Stimulated activated CD4-positive, alpha-beta T cell treated with anti-CD3 and anti-CD28 coated beads, Interleukin-1b, Interleukin-23, amount 100 ng/mL, for 24 hours (primary cell): ENCODE data around the gene PNMA1.
A peak's percentile ranks its signal among the peaks of the same experiment; 100 is the strongest.

Source experiments
- DNase-seq, 4 experiments: peaks; one replicate each; pipeline ENCODE4 v3.0.0-alpha.2; 2020; ENCODE audit warnings: low read depth in 4 of 4, low spot score in 1 of 4

The PNMA1 gene

GRCh38 chr14:73713803-73714655 lies at the start of gene PNMA1:
Gene PNMA1 (minus strand): TSS chr14:73714384. CDS start chr14:73713639, 745 bp downstream.
- DNase-seq = peak; percentile 72 to 87 (median 76)

GRCh38 chr14:73763396-73763795 lies 49.2 kb upstream of the PNMA1 start:
- DNase-seq = no peak

- DNase-seq = no peak
Observed at GRCh38 chr14:73762375-73762822, 48.2 kb upstream of the PNMA1 start.

- no peak for DNase-seq
Observed at GRCh38 chr14:73761618-73762355, 47.6 kb upstream of the PNMA1 start.

- DNase-seq = no peak
Observed at GRCh38 chr14:73760598-73761586, 46.7 kb upstream of the PNMA1 start.

- DNase-seq = peak; percentile 85 to 98 (median 90)
Observed at GRCh38 chr14:73759714-73760597, 45.8 kb upstream of the PNMA1 start.

- no peak for DNase-seq
Observed at GRCh38 chr14:73759183-73759713, 45.1 kb upstream of the PNMA1 start.

GRCh38 chr14:73758392-73759182 lies 44.4 kb upstream of the PNMA1 start:
- peak in 3 of 4 experiments; percentile 46 to 71 (median 56) for DNase-seq

- no peak for DNase-seq
Observed at GRCh38 chr14:73757876-73758391, 43.8 kb upstream of the PNMA1 start.

GRCh38 chr14:73757381-73757780 lies 43.2 kb upstream of the PNMA1 start:
- no peak for DNase-seq

GRCh38 chr14:73755434-73756014 lies 41.3 kb upstream of the PNMA1 start:
- DNase-seq = no peak

- no peak for DNase-seq
Observed at GRCh38 chr14:73754911-73755360, 40.8 kb upstream of the PNMA1 start.

- no peak for DNase-seq
Observed at GRCh38 chr14:73753887-73754795, 40.0 kb upstream of the PNMA1 start.

- DNase-seq = no peak
Observed at GRCh38 chr14:73753124-73753886, 39.1 kb upstream of the PNMA1 start.

GRCh38 chr14:73752297-73752992 lies 38.3 kb upstream of the PNMA1 start:
- DNase-seq = no peak
